Inferior parietal cortex (tissue), 1 donor: ENCODE results near the gene UCHL5.

Experiments used
- DNase-seq: peaks from one replicate; pipeline ENCODE4 v3.0.0-alpha.2; 2016; ENCODE audit errors: extremely low spot score

UCHL5 gene

DNA sequence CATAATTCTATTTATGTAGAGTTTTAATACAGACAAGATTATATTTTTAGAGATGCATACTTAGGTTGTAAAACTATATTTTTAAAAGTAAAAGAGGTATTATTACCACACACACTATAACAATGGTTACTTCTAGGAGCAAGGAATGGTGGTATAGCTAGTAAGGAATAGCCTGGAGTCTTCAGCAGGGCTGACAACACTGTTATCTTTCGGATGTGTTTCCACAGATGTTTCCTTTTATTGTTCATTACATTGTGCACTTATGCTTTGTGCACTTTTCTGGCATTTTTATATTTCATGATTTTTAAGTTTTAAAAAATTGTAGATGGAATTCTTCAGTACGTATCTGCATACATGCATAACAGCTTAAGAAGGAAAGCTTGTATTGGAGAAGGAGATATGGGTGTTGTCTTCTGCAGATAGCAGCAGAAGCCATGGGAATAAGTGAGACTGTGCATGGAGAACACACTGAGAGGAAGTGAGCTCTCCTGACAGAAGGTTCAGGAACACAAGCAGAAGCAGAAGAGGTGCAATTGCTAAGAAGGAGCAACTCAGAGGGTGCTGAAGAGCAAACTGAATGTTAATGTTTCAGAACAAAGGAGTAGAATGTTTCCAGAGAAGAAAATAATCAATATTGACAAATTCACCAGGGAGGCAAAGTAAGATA, 91.8 kb downstream of the UCHL5 start:
- no peak for DNase-seq

DNA sequence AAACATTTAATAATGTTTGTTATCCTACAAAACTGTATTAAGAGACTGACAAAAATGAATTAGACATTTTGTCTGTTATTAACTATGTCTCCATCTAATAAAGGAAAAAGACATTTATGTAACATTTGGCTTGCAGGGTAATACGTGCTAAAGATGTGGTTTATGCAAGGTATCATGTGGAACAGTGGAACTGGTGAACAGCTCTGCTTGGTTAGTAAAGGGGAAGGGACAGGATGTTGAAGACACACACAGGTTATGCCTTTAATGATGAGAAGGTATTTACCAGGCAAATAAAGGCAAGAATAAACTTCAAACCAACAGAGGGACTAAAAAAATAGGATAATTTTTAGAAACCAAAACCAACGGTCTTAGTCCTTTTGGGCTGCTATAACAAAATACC, 93.1 kb downstream of the UCHL5 start:
- no peak for DNase-seq

DNA sequence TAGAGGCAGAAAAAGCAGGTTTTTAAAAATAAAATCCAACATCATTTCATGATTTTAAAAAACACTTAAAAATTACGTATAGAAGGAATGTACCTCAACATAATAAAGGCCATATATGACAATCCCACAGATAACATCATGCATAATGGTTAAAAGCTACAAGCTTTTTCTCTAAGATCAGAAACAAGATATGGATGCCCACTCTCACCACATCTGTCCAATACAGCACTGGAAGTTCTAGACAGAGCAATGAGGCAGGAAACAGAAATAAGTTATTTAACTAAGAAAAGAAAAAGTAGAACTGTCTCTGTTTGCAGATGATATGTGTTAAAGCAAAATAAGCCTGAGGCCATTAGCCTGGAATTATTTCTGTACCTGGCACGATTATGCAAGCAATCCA, 96.3 kb downstream of the UCHL5 start:
- DNase-seq = no peak
